NCI-H345 (cell line): ENCODE measurements around the gene KIF5C.
A peak's percentile ranks its signal among the peaks of the same experiment; 100 is the strongest.

Source experiments
- DNase-seq: peaks from one replicate; lab custom pipeline; 2025; lab: John Stamatoyannopoulos, UW

Gene KIF5C

DNA sequence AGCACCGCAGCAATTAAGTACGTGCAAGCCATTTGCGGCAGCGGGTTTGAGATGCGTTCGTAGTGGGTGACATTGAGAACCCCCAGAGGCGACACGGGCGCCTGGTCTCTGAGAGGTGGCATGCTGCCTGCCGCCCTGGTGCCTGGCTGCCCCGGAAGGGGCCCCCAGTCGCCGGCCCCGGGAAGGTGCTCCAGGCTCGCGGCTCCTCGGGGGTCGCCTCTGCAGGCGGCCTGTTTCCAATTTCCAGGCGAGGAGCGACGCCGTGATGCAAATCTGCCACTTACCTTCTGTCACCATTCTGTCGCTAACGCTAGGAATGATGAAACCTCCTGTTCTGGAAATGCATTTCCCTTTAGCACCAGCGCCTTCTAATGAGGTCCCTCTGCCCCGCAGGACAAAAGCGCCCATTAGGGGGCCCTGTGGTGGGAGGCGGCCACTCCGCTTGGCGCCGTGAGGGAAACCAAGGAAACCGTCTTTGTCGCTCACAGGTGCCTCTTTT is 13.0 kb downstream of the KIF5C start:
- peak; percentile 73 for DNase-seq

DNA sequence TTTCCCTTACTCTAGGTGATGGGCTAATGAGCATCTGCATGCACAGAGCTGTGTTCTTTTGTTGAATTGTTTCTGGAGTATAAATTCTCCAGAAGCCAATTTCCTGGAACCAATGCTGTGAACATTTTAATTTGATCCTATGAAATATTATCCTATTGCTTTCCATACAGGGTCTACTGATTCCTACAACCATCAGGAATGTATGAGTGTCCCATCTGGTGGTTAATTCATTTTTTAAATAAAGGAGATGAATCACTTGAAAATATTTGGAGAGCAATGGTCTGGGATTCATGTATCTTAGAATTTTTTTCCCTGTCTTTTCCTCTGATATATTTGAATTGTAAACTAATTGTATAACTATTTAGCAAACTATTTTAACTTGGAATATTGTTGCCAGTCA is 14.0 kb downstream of the KIF5C start:
- no peak for DNase-seq

DNA sequence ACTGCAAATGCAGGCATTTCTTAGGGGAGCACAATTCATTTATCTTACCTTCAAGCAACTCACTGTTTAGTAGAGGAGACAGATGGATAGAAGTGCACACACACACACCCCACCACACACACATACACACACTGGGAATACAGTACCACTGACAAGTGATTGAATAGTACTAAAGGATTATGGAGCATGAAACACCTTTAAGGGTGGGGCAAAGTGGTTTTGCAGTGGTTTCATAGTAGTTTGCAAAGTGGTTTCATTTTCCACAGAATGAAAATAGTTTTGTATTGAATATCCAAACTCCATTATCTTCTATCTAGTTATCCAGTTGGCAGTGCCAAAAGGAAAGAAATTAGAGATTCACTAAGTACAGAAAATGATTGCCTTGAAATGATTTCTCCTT is 18.9 kb downstream of the KIF5C start:
- DNase-seq, result no peak

DNA sequence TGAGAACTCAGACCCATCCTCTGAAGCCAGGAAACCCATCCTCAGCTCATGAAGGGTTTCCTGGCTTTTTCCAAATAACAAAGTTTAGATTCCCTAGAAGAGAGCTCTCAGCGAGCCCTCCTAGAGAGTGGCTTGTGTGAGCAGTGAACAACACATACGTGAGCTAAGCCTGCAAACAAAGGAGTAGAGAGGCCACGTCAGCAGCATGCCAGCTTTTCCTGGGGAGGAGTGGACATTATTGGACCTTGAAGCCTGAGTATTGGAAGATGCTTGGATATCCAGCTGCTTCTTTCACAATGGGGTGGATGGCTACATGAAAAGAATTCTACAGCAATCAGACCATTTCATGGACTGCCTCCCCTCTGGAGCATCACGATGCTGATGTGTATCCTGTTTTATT is 21.1 kb downstream of the KIF5C start:
- peak; percentile 97 for DNase-seq

DNA sequence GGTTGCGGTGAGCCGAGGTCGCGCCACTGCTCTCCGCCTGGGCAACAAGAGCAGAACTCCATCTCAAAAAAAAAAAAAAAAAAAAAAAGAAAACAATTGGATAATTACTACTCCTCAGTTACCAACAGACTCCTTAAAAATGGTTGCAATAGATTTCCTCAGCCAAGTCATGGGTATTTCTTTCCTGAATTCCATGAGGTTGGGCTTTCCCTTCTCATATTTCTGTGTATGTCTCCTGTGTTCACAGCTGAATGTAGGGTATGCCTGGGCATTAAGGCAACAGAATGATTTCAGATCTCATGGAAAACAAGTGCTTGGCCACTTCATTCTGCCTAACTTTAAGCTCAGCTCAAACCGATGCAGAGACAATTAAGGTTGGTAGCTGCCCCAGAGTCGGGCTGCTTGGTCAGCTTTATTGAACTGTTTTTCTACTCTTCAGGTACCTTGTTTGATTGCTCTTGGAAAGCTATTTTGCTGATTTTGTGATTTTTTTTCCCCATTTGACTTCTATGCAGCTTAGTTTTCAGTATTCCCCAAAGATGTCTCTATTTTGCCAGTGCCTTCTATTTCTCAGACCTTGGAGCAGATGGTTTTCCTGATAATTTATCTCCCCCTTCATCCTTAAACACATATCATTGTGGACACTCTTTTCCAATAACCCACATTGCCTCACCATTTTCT is 24.8 kb downstream of the KIF5C start:
- no peak for DNase-seq

DNA sequence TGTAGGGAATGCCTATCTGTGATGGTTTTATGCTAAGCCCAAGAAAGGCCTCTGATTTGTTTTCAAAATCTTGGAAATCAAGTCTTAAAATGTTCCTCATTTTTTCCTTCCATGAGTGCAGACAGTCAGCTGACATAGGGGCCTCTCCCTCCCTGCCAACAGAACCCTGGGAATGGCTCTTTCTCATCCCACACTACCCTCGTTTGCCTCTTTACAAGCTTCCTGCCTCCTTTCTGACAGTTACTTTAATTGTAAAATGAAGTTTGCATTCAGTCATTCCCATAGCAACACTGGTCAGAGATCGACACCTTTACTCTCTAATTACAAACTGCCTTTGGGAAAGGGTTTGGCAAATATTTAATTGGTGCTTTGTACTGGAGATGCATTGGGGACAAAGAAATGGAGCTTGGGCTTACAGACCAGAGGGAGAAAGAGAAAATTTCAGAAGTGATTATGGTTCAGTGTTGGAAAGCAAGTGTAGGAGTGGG is 25.4 kb downstream of the KIF5C start:
- peak; percentile 54 for DNase-seq

DNA sequence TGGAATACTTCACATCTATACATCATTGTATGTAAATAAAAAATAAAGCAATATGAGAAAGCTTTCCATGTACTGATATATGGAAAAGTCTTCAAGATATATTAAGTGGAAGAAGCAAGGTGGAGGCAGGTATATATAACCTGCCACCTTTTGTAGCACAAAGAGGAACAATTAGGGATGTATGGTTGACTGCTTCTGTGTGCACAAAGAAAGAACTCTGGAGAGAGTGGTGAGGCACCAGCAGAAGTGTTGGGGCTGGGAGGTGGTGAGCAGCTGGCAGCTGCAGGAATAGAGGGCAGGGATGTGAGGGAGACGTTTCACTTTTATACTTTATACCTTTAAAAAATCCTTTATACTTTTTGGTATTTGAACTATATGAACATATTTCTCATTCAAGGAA is 26.1 kb downstream of the KIF5C start:
- DNase-seq, result peak; percentile 85

DNA sequence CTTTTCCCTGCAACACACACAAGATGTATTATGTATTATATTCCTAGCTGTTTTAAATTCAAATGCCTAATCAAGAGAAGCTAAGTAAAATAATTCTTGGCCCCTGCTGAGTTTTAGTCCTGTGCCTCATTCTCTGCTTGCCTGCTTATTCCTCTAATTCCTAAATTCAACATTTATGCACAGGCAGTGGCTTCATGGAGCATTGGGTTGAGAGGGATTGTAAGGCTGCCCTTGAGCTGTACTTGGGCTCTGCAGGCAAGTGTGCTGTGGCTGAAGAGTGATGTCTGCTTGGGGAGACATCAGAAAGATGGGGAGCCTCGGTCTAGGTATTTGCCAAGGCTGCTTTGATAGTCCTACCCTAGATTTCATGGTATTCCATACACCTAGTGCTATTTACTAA is 27.8 kb downstream of the KIF5C start:
- DNase-seq, result no peak

DNA sequence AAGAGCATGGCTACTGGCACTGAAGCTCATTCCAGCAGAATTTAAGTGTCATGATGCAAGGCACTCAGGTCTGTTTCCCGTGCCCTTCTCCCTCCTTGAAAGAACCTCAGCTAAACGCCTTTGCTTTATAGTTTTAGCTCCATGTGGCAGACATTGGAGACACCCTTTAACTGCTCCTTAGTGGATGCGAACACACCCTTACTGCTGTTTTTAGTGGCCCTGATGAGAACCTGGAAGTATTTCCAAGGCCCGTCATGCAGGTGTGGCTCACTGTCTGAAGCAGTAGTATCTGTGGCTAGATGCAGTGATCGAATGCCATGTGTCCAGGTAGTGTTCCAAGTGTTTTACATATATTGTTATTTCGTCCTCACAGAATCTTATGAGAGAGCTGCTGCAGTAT is 28.3 kb downstream of the KIF5C start:
- DNase-seq, result no peak

DNA sequence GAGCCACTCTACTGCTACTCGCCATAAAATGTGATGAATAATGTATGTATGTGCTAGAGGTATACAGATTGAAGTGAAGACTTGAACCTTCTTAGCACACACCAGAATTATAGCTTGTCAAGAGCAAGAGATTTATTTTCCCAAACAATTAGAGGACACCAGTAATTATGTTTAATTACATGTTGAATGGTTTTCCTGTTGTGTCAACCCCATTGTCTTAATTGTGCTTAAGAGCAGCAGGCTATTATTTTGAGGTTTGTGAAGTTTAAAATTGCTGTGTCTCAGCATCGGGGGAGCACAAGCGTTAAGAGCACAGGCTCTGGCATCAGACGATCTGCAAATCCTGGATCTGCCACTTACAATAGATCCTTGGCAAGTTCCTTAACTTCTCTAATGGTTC is 29.0 kb downstream of the KIF5C start:
- no peak for DNase-seq

DNA sequence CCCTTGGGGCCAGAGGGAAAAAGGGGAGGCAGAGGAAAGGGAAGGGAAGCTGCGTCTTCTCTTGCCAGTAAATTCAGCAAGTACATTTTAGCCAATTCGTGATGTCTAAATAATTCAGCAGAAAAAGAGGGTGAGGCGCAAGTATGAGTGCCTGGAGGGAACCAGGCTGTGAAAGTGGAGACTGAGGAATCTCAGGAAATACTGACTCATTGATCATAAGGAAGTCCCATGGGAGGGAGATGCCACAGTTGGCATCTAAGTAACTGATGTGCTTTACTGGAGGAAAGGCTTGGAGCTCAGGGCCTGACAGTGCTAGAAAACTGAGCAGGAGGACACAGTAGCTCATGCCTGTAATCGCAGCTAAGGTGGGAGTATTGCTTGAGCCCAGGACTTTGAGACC is 31.1 kb downstream of the KIF5C start:
- no peak for DNase-seq

DNA sequence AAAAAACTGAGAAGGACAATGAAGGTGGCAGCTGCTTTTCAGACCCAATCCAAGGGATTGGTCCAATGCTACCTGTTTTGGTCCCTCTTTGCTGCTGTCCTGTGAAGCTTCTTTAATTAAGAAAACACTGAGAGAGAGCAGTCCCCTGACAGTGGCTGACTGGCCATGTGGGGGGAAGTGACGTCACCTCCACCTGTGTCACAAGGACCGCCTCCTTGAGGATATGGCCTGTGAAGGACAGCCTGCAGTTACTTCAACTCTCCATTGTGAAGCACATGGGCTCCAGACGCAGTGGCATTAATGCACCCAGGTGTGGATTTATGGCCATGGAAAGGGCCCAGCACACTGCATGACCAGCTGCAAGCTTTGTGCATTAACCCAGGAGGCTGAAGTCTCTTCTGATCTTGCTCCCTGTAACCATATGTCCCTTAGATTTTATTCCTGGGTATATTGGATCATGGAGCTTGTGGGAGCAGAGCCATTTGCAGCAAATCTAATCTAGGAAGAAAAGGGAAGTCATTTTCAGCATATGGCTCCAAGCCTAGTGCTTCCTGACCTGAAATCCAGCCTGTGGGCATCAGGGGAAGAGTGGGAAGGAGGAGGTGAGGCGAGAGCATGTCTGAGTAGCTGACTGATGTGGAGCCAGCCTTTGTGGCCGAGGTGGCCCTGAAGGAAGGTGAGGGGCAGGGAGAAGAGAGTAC is 32.2 kb downstream of the KIF5C start:
- no peak for DNase-seq

DNA sequence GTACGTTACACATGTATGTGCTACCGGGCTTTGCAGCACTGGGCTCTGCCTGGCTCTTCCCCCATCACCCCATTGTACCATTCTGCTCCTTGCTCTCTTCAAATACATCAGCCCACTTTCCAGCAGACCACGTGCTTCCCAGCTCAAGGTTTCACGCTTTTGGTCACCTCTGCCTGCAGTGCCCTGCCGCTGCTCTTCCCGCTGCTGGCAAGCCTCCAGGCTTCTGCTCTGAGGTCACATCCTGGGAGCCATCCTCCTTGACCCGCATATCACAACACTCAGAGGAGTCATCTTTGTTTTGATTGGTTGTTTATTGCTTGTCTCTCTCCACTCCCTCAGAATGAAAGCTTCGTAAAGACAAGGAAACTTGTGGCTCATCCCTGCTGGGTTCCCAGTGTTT is 34.1 kb downstream of the KIF5C start:
- DNase-seq, result peak; percentile 43

DNA sequence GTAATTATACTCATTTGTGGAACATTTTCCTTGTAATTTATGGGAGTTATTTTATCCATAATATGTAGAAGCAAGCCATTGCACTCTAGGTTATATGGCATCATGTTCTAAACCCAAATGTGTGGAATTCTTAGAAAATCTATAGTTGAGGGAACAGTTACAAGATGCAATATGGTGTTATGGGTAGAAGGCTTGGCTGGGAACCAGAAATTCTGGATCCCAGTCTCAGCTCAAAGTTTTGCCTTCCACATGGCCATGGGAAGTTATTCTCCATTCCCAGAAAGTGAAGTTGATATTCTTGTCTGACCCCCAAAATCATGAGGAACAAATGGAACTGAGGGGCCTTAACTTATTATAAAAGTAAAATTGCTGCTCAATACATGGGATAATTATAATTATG is 38.0 kb downstream of the KIF5C start:
- DNase-seq, result no peak

DNA sequence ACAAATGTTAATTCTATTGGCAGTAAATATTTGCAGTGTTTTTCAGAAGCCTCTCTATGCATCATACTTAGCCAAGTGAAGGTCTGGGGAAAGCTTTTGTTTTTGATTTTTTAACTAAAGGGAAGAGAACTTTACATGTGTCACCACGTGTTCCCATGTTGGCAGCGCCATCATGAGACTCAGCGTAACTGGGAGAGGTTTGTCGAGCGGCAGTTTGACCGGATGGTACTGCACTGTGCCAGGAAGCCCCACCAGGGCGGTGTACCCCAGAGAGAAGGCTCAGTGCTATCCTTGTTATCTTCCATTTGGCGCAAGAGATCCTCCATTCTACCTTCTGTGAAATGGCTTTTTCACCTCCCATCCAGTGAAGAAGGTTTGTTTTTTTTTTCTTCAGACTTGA is 38.5 kb downstream of the KIF5C start:
- no peak for DNase-seq

DNA sequence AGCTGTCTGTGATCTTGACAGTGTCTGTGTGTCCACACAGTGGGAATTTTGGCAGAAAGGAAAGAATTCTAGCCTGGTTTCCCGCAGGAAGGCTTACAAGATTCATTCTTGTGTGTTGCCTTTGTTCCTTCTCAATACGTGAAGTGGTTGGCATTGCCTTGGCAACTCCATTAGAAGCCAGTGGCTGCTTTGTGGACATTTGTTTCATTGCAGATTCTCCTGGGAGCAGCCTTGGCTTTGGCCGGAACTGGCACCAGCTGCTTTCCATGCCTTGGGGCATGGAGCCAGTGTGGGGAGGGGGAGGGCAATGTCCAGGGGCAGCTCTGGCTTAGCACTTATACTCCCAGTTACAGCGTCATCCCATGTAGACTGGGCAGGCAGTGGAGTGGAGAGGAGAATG is 39.4 kb downstream of the KIF5C start:
- DNase-seq, result peak; percentile 85

DNA sequence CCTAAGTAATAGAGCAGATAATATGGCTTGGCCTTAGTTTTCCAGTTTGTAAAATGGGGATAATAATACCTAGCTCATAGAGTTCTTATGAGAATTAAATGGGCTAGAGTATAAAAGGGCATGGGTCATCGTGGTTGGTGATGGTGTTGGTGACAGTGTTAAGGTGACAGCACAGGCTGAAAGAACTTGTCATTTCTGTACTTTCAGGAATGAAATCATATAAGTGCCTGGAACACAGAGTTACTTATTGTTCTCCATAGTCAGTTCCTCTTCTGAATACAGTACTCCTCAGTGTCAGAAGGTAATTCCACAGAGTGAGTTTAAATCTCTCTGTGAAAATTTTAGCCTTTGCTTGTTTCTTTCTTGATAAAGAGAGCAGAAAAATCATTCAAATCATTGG is 42.4 kb downstream of the KIF5C start:
- DNase-seq, result no peak

DNA sequence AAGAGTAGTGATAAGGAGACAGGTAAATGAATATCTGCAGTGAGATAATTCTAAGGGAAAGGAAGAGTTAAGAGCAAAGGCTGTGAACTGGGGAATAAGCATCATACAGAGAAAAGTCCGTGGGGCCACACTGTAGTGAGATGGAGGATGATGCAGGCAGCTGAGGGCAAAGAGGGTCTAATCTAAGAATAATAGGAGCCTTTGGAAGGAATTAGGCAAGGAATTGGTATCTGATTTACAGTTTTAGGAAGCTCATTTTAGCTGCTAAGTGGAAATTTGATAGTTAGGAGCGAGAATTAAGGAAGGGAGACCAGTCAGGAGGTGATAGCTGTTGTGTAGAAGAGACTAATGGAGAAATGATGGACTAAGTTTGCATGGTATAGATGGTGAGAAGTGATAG is 43.5 kb downstream of the KIF5C start:
- DNase-seq, result no peak

DNA sequence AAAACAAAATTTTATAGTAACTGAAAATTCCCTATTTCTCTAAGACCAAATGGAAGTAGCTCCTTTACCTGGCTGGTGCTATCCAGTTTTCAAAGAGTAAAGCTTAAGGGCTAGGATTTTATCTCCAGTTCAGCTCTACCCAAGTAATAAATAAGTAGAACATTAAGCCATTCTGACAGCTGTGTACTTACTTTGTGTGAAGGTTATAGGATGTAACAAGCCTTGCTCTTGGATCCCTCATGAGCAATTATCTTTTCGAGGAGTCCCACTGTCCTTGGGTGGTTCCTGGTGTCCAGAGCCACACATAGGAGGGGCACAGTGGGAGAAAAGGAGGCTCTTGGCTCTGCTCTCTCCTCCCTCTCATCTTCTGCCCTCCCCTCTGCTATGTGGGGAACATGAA is 45.5 kb downstream of the KIF5C start:
- no peak for DNase-seq

DNA sequence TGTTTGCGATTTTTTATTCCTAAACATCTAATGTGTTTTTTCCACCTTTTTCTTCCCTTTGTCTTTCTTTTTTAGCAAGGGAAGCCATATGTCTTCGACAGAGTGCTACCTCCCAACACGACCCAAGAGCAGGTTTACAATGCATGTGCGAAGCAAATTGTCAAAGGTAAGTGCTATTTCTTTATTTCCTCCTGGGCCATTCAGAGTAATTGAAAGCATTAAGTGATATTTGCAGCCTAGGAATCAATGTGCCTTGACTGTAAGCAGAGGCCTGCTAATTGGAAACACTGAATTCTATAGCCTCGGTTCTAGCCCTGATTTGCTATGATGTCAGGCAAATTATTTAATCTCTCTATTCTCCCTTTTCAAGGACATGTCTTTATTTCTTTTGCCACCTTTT is 47.0 kb downstream of the KIF5C start:
- DNase-seq, result no peak

DNA sequence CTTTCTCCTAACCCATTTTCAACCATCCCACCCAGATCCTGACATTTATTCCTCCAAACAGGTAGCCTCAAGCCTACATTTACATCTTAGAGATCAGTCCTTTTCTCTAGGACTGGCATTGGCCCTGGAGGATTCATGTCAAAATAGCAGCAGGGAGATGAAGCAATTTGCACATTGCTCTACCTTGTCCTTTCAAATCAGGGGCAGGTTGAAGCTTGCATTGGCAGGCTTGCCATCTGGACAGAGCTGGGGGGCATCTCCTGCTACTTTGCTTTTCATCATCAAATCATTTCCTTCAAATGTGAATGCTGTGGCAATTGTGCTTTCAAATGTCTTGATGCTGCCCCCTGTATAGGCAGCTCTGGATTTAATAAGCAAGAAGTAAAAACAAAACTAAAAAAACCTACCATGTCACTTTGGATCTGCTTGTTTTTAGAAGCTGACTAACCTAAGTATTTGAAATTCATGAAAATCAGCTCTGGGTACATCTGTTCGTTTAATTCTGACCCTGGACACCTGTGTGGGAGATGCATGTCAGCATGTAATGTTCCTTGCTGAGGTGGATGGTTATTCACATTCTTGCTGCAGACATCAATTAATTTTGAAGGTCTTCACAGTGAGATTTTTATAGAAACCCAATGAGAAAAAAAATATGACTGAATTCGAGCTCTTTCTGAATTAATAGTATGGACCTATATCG is 47.9 kb downstream of the KIF5C start:
- DNase-seq, result no peak

DNA sequence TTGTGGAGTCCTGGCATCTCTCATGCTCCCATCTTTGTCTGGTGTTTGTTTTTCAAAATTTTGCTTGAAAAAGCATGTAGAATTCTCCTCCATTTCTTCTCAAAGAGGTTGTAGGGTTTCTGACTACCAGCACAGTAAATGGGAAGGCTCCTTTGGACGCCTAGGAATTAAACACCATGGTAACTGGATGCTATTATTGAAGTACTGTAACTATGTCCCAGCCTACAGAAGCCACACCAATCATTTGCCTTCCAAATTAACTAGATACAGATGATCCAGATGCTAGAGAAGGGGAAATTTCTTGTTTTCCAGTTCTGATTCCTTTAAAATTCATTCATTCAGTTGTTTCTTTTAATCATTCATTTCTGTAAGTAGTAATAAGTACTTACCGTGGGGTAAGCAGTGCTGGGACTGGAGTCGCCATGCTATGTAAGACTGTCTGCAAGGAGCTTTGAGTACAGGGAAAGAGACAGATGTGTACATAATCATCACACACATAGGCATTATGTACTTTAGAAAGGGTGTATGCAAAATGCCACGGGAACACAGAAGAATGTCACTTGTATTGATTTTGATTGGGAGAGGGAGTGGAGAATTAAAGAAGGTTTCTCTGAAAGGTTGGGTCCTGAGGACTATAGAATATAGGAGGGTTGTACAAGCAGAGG is 49.6 kb downstream of the KIF5C start:
- no peak for DNase-seq
